Activated naive CD8-positive, alpha-beta T cell treated with anti-CD3 and anti-CD28 coated beads, Interleukin-2, amount 50 U/mL, for 16 hours (primary cell): ENCODE measurements around the gene ODAM.
"Not testable (repeated sequence)": the region's sequence is repeated elsewhere in the genome, so short reads cannot be mapped to it uniquely, and the experiment has no call there.

Experiments
- DNase-seq: peaks from one replicate; pipeline ENCODE4 v3.0.0-alpha.2; 2020; ENCODE audit warnings: low read depth, low spot score

Gene ODAM

GRCh38 chr4:70195425-70195824 is at the start of gene ODAM:
Gene ODAM, plus strand, starts transcription at chr4:70195725. Its CDS starts 819 bp downstream, at chr4:70196544.
- no peak for DNase-seq

- DNase-seq: no peak
Observed at GRCh38 chr4:70151271-70151670, 44.3 kb upstream of the ODAM start.

- DNase-seq: no peak
Observed at GRCh38 chr4:70152088-70152487, 43.4 kb upstream of the ODAM start.

- no peak for DNase-seq
Observed at GRCh38 chr4:70153937-70154336, 41.6 kb upstream of the ODAM start, which contains the start of gene PRR27. Gene PRR27, plus strand, starts transcription at chr4:70154237. Its CDS starts 139 bp downstream, at chr4:70154376.

- DNase-seq: no peak
Observed at GRCh38 chr4:70158576-70158975, 36.9 kb upstream of the ODAM start.

GRCh38 chr4:70177090-70177489 is 18.4 kb upstream of the ODAM start:
- no peak for DNase-seq

GRCh38 chr4:70178075-70178660 is 17.4 kb upstream of the ODAM start:
- DNase-seq: no peak

- no peak for DNase-seq
Observed at GRCh38 chr4:70179811-70180210, 15.7 kb upstream of the ODAM start.

GRCh38 chr4:70181864-70182263 is 13.7 kb upstream of the ODAM start:
- no peak for DNase-seq

GRCh38 chr4:70182517-70183167 is 12.9 kb upstream of the ODAM start:
- no peak for DNase-seq

- DNase-seq: no peak
Observed at GRCh38 chr4:70183168-70183939, 12.2 kb upstream of the ODAM start.

GRCh38 chr4:70183940-70184246 is 11.6 kb upstream of the ODAM start:
- DNase-seq: no peak

- no peak for DNase-seq
Observed at GRCh38 chr4:70187216-70187615, 8.3 kb upstream of the ODAM start.

- no peak for DNase-seq
Observed at GRCh38 chr4:70190579-70190978, 4.9 kb upstream of the ODAM start.

- no peak for DNase-seq
Observed at GRCh38 chr4:70191647-70192046, 3.9 kb upstream of the ODAM start.

GRCh38 chr4:70192895-70193294 is 2.6 kb upstream of the ODAM start:
- no peak for DNase-seq

- DNase-seq: no peak
Observed at GRCh38 chr4:70196857-70197256, 1.3 kb downstream of the ODAM start.

- no peak for DNase-seq
Observed at GRCh38 chr4:70197842-70198241, 2.3 kb downstream of the ODAM start.

GRCh38 chr4:70203601-70204000 is 8.1 kb downstream of the ODAM start:
- no peak for DNase-seq

- DNase-seq: not testable (repeated sequence)
Observed at GRCh38 chr4:70212752-70213151, 17.2 kb downstream of the ODAM start.

- DNase-seq: not testable (repeated sequence)
Observed at GRCh38 chr4:70216109-70216508, 20.6 kb downstream of the ODAM start.

- not testable (repeated sequence) for DNase-seq
Observed at GRCh38 chr4:70216550-70216949, 21.0 kb downstream of the ODAM start.

- not testable (repeated sequence) for DNase-seq
Observed at GRCh38 chr4:70221389-70221788, 25.9 kb downstream of the ODAM start.
